HG02840 (cell line): ENCODE data around the gene FANCF.

Source experiments
- ATAC-seq: cut with Tn5 transposase; IDR thresholded peaks from one replicate; pipeline ENCODE4 v1.9.1; 2021; ENCODE audit warnings: mild to moderate bottlenecking, moderate library complexity, moderate number of reproducible peaks; ENCODE audit not compliant: unreplicated experiment, low FRiP score

The FANCF gene

GRCh38 chr11:22626573-22627239 lies 1.1 kb upstream of the FANCF start:
- no peak for ATAC-seq

GRCh38 chr11:22624742-22625447 lies 728 bp downstream of the FANCF start:
- peak; percentile 49 for ATAC-seq

GRCh38 chr11:22617868-22618267 lies 7.8 kb downstream of the FANCF start:
- ATAC-seq, result no peak

- ATAC-seq, result no peak
Observed at GRCh38 chr11:22603933-22604332, 21.7 kb downstream of the FANCF start.

- ATAC-seq, result no peak
Observed at GRCh38 chr11:22602504-22602903, 23.1 kb downstream of the FANCF start.

- no peak for ATAC-seq
Observed at GRCh38 chr11:22599458-22599857, 26.2 kb downstream of the FANCF start.

- no peak for ATAC-seq
Observed at GRCh38 chr11:22597062-22597461, 28.6 kb downstream of the FANCF start.

GRCh38 chr11:22584976-22585375 lies 40.6 kb downstream of the FANCF start:
- no peak for ATAC-seq

GRCh38 chr11:22583963-22584492 lies 41.6 kb downstream of the FANCF start:
- ATAC-seq, result no peak

GRCh38 chr11:22582151-22582410 lies 43.5 kb downstream of the FANCF start:
- no peak for ATAC-seq

- no peak for ATAC-seq
Observed at GRCh38 chr11:22581354-22582150, 44.1 kb downstream of the FANCF start.

GRCh38 chr11:22577854-22578253 lies 47.8 kb downstream of the FANCF start:
- no peak for ATAC-seq
